ENCODE data around the gene PTPRD. TPM values are rescaled to one million over a fixed set of nuclear protein-coding genes. Genes with fewer than 3 reads are reported as not detected.

The PTPRD gene
- total RNA-seq, 1 experiment from 2014 or later: 0.02 TPM

- no TSS peak for BruUV-seq (replicated peaks)
- POLR2A ChIA-PET: no interaction called here
- no peak for DNase-seq (ENCODE audit: low read depth, low spot score)
- H3K4me2 ChIP-seq (ENCODE audit: low read length): no peak overlapping the region
- H3K4me3 ChIP-seq (replicated peaks in 1 of 2; ENCODE audit: low read depth in 1 of 2, low read length in 2 of 2): no peak overlapping the region
- H2AFZ ChIP-seq (ENCODE audit: low read depth, low read length, poor library complexity, severe bottlenecking): no peak overlapping the region
- intact Hi-C loops (cut with micrococcal nuclease): no loop called here
- H3K4me1 ChIP-seq (ENCODE audit: control insufficient read depth in 1 of 2, insufficient read depth in 2 of 2, low read length in 2 of 2): no peaks in the 10 kb centered on the region
- no peak overlapping the region for H3K9ac ChIP-seq (ENCODE audit: low read length)
- ATAC-seq: no peak
- H3K79me2 ChIP-seq (ENCODE audit: insufficient read depth, low read length): no peaks in the 10 kb centered on the region
- RAD21 ChIA-PET (ENCODE audit: low non-redundant PET in 1 of 2, low total read pairs in 2 of 2, uncharacterized antibody in 2 of 2, unreplicated experiment in 2 of 2): no interaction called here
- no peaks in the 10 kb centered on the region for H4K20me1 ChIP-seq (ENCODE audit: insufficient read depth)
- no peaks in the 10 kb centered on the region for H3K36me3 ChIP-seq (ENCODE audit: control insufficient read depth in 1 of 2, insufficient read depth in 2 of 2, low read length in 2 of 2)
- CTCF ChIA-PET: no interaction called here
- TF ChIP-seq EZH2 (IDR thresholded peaks at IDR 0.05) (no peak), JUND (IDR thresholded peaks at IDR 0.05) (no peak), POLR2A (IDR thresholded peaks at IDR 0.05; ENCODE audit: borderline replicate concordance, extremely low read depth, insufficient read depth, insufficient read length) (no peak), CBX3 (IDR thresholded peaks at IDR 0.05; ENCODE audit: low read depth) (no peak), SIN3A (IDR thresholded peaks at IDR 0.05; ENCODE audit: low read depth) (no peak)
- H3K27me3 ChIP-seq (ENCODE audit: insufficient read depth, low read length): no peaks in the 10 kb centered on the region
- no peaks in the 10 kb centered on the region for H3K9me2 ChIP-seq (ENCODE audit: insufficient read depth)
- no peak overlapping the region for H3K27ac ChIP-seq (ENCODE audit: low read depth, low read length)
- H3K9me3 ChIP-seq (ENCODE audit: control insufficient read depth in 1 of 2, insufficient read depth in 1 of 2, low read depth in 1 of 2, low read length in 2 of 2): peaks cover 7 to 14% of the 10 kb centered on the region in 2 experiments; a peak in 2 of 4 replicates
Measured at GRCh38 chr9:9222730-9223129, 1390.1 kb downstream of the PTPRD start.

GRCh38 chr9:9216934-9217333 lies 1395.9 kb downstream of the PTPRD start:
- RAD21 ChIA-PET (ENCODE audit: low non-redundant PET in 1 of 2, low total read pairs in 2 of 2, uncharacterized antibody in 2 of 2, unreplicated experiment in 2 of 2): no interaction called here
- H3K9me2 ChIP-seq (ENCODE audit: insufficient read depth): no peaks in the 10 kb centered on the region
- POLR2A ChIA-PET: no interaction called here
- H3K27me3 ChIP-seq (ENCODE audit: insufficient read depth, low read length): no peaks in the 10 kb centered on the region
- no peak overlapping the region for H3K9ac ChIP-seq (ENCODE audit: low read length)
- H3K4me2 ChIP-seq (ENCODE audit: low read length): no peak overlapping the region
- H3K9me3 ChIP-seq (ENCODE audit: control insufficient read depth in 1 of 2, insufficient read depth in 1 of 2, low read depth in 1 of 2, low read length in 2 of 2): peaks cover 6 to 29% of the 10 kb centered on the region in 2 experiments; a peak in 2 of 4 replicates
- intact Hi-C loops (cut with micrococcal nuclease): no loop called here
- no peak overlapping the region for H3K4me3 ChIP-seq (replicated peaks in 1 of 2; ENCODE audit: low read depth in 1 of 2, low read length in 2 of 2)
- H3K36me3 ChIP-seq (ENCODE audit: control insufficient read depth in 1 of 2, insufficient read depth in 2 of 2, low read length in 2 of 2): no peaks in the 10 kb centered on the region
- no TSS peak for BruUV-seq (replicated peaks)
- H3K4me1 ChIP-seq (ENCODE audit: control insufficient read depth in 1 of 2, insufficient read depth in 2 of 2, low read length in 2 of 2): no peaks in the 10 kb centered on the region
- H3K27ac ChIP-seq (ENCODE audit: low read depth, low read length): no peak overlapping the region
- CTCF ChIA-PET: no interaction called here
- H3K79me2 ChIP-seq (ENCODE audit: insufficient read depth, low read length): no peaks in the 10 kb centered on the region
- H2AFZ ChIP-seq (ENCODE audit: low read depth, low read length, poor library complexity, severe bottlenecking): no peak overlapping the region
- H4K20me1 ChIP-seq (ENCODE audit: insufficient read depth): no peaks in the 10 kb centered on the region
- ATAC-seq (no peak), DNase-seq (ENCODE audit: low read depth, low spot score) (no peak)
- TF ChIP-seq POLR2A (IDR thresholded peaks at IDR 0.05; ENCODE audit: borderline replicate concordance, extremely low read depth, insufficient read depth, insufficient read length): no peak
- TF ChIP-seq ZBTB33 (IDR thresholded peaks at IDR 0.05; ENCODE audit: extremely low read depth, insufficient replicate concordance, low read length): no peak
- no peak for TF ChIP-seq MAX (IDR thresholded peaks at IDR 0.05)
- no peak for TF ChIP-seq CTCF (IDR thresholded peaks at IDR 0.05 in 2 of 3, conservative IDR thresholded peaks at IDR 0.05 in 1 of 3; ENCODE audit: borderline replicate concordance in 1 of 3, insufficient read depth in 1 of 3, low read depth in 2 of 3, low read length in 2 of 3)
- no peak for TF ChIP-seq EZH2phosphoT487 (IDR thresholded peaks at IDR 0.05; ENCODE audit: borderline replicate concordance)
- no peak for TF ChIP-seq SRF (IDR thresholded peaks at IDR 0.05; ENCODE audit: low read depth)
- no peak for TF ChIP-seq CBX3 (IDR thresholded peaks at IDR 0.05; ENCODE audit: low read depth)
- no peak for TF ChIP-seq ZNF274 (IDR thresholded peaks at IDR 0.05; ENCODE audit: low read depth, low read length)
- no peak for TF ChIP-seq SIN3A (IDR thresholded peaks at IDR 0.05; ENCODE audit: low read depth)
- TF ChIP-seq POLR2AphosphoS5 (IDR thresholded peaks at IDR 0.05; ENCODE audit: low read depth, low read length): no peak
- TF ChIP-seq YY1 (IDR thresholded peaks at IDR 0.05; ENCODE audit: extremely low read depth, insufficient replicate concordance, low read depth, low read length): no peak
